HG03460 (cell line): ENCODE measurements around the gene FMNL1.
A peak's percentile ranks its signal among the peaks of the same experiment; 100 is the strongest.
"Not testable (repeated sequence)": the region's sequence is repeated elsewhere in the genome, so short reads cannot be mapped to it uniquely, and the experiment has no call there.

Experiments used
- ATAC-seq: cut with Tn5 transposase; IDR thresholded peaks from one replicate; pipeline ENCODE4 v1.9.1; 2021; ENCODE audit not compliant: unreplicated experiment

Gene FMNL1

GRCh38 chr17:45234641-45235415 lies 13.1 kb downstream of the FMNL1 start:
- no peak for ATAC-seq

GRCh38 chr17:45235416-45236281 lies 14.0 kb downstream of the FMNL1 start:
- no peak for ATAC-seq

DNA sequence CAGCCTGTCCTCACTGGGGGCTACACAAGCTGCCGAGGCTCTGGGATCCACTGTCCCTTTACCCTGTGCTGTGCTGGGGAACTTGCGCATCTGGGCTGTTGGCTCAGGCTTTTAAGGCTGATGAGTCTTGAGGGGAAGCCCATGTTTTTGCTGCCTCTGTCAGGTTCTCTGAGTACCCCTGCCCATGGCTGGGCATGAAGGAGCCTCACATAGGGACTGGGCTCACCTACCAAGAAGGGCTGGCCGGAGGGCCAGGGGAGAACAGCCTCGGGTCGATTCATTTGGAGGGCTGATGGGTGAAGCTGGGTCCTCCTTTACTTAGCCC lies 14.6 kb downstream of the FMNL1 start:
- ATAC-seq = no peak

DNA sequence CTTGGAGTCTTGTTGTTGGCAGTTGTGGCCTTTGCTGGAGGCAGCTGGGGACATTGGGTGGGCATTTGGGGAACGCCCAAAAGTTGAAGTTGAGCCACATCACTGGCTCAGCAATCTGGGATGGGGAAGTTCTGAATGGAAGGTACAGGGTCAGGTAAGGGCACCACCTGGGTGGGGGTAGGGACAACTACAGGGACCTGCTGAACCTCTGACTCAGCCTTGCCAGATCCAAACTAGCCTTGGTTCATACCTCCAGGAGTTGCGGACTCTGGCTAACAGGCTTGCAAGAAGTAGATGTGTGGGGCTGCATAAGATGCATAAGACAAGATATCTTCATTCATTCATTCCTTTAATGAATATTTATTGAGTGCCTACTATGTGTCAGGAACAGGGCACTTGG lies 16.0 kb downstream of the FMNL1 start:
- ATAC-seq = no peak

GRCh38 chr17:45238155-45238774 lies 16.6 kb downstream of the FMNL1 start:
- no peak for ATAC-seq

DNA sequence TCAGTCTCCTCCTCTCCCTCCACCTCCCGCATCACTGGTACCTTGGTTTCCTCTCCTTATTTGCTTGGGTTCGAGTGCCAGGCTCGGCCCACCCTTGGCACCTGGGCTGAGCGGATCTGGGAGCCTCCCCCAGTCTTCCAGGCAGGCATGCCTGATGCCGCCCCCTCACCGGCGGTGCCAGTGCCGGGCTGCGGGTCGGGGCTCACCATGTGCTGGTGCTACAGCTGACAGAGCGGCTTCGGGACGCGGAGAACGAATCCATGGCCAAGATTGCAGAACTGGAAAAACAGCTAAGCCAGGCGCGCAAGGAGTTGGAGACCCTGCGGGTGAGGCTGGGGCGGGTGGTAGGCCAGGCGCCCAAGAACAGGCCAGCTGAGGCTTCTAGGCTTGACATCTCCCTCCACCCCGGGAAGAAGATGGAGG lies 19.2 kb downstream of the FMNL1 start:
- no peak for ATAC-seq

- ATAC-seq = no peak
Observed at GRCh38 chr17:45241328-45242028, 19.8 kb downstream of the FMNL1 start.

DNA sequence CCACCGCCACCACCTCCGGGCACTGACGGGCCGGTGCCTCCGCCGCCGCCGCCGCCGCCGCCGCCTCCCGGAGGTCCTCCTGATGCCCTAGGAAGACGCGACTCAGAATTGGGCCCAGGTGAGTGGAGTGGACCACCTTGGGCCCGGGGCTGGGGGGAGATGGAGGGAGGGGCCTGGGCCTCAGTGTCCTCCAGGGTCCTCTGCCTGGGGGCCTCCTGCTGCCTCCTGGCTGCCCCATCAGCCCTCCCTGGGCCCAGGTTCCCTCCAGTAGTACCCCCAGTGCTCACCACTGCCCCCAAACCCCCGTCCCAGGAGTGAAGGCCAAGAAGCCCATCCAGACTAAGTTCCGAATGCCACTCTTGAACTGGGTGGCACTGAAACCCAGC lies 20.3 kb downstream of the FMNL1 start:
- ATAC-seq = no peak

- ATAC-seq = no peak
Observed at GRCh38 chr17:45243750-45244149, 22.1 kb downstream of the FMNL1 start.

DNA sequence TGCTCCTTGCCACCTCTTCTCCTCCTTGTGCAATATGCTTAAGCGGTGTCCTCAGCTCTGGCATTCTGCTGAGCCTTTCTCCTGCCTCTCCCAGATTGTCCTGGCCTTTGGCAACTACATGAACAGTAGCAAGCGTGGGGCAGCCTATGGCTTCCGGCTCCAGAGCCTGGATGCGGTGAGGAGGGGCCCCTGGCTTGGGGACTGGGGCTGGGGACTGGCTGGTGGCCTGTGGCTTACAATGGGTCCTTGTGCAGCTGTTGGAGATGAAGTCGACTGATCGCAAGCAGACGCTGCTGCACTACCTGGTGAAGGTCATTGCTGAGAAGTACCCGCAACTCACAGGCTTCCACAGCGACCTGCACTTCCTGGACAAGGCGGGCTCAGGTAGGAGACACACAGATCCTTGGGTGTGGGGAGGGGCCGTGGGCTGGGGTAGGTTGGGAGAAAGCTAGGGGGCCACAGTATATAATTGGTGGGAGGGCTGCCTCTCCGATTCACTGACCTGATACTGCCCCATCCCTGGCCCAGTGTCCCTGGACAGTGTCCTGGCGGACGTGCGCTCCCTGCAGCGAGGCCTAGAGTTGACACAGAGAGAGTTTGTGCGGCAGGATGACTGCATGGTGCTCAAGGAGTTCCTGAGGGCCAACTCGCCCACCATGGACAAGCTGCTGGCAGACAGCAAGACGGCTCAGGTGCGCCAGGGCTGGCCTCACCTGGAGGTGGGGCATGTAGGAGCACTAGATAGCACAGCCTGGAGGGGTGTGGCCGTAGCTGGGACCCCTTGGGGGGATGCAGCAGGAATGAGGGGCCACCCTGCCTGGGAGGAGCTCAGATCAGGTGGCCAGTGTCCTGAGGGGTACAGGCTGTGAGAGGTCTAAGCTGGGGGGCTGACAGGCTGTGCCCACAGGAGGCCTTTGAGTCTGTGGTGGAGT lies 23.3 kb downstream of the FMNL1 start:
- ATAC-seq = no peak

DNA sequence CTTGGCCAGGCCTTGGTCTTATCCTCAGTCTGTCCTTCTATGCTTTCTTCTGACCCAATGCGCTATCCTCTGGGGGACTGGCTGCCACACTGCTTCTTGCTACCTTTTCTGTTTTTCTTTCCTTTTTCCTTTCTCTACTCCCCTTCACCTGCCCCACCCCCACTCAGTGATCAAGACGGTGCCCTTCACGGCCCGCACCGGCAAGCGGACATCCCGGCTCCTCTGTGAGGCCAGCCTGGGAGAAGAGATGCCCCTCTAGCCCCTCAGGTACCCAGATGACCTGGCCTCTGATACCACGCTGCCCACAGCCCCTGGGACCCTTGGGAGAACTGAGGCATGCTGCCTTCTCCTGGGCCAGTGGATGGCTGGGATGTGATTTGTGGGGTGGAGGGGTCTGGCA lies 24.7 kb downstream of the FMNL1 start:
- ATAC-seq = no peak

DNA sequence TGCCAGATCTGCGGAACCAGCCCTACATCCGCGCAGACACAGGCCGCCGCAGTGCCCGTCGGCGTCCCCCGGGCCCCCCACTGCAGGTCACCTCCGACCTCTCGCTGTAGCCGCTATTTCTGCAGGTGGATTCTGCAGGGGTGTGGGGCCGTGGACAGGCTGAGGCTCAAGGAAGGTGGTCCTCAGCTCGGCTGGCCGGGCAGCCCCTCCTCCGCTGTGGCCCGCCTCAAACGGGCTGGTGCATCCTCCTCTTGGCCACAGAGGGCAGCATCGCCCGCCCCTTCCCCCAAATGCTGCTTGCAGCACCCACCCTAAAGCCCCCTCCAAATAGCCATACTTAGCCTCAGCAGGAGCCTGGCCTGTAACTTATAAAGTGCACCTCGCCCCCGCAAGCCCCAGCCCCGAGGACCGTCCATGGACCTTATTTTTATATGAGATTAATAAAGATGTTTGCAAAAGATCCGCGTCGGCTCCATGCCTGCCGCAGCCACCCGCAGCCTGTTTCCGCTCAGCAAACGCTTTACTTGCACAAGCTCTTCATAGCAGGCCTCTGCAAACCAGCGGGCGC lies 25.3 kb downstream of the FMNL1 start:
- no peak for ATAC-seq

- peak; percentile 76 for ATAC-seq
Observed at GRCh38 chr17:45247429-45248131, 25.9 kb downstream of the FMNL1 start.

GRCh38 chr17:45248132-45248957 lies 26.7 kb downstream of the FMNL1 start:
- peak; percentile 63 for ATAC-seq

- ATAC-seq = no peak
Observed at GRCh38 chr17:45251931-45252330, 30.2 kb downstream of the FMNL1 start.

- ATAC-seq = not testable (repeated sequence)
Observed at GRCh38 chr17:45253237-45253636, 31.6 kb downstream of the FMNL1 start.

GRCh38 chr17:45253879-45254278 lies 32.2 kb downstream of the FMNL1 start:
- no peak for ATAC-seq

- ATAC-seq = no peak
Observed at GRCh38 chr17:45255358-45255757, 33.7 kb downstream of the FMNL1 start.
